HG03460 (cell line): ENCODE measurements around the gene ANO2.

Experiments used
- ATAC-seq: cut with Tn5 transposase; IDR thresholded peaks from one replicate; pipeline ENCODE4 v1.9.1; 2021; ENCODE audit not compliant: unreplicated experiment

The ANO2 gene

GRCh38 chr12:5586201-5586600 is 358.9 kb downstream of the ANO2 start:
- ATAC-seq = no peak

- no peak for ATAC-seq
Observed at GRCh38 chr12:5585178-5585577, 359.9 kb downstream of the ANO2 start.

GRCh38 chr12:5584412-5585175 is 360.5 kb downstream of the ANO2 start:
- no peak for ATAC-seq

- no peak for ATAC-seq
Observed at GRCh38 chr12:5582541-5582940, 362.5 kb downstream of the ANO2 start.

- no peak for ATAC-seq
Observed at GRCh38 chr12:5582018-5582417, 363.0 kb downstream of the ANO2 start.

GRCh38 chr12:5581616-5582015 is 363.4 kb downstream of the ANO2 start:
- ATAC-seq = no peak

- ATAC-seq = no peak
Observed at GRCh38 chr12:5581019-5581418, 364.0 kb downstream of the ANO2 start.

- ATAC-seq = no peak
Observed at GRCh38 chr12:5578775-5579174, 366.3 kb downstream of the ANO2 start.

GRCh38 chr12:5577741-5578140 is 367.3 kb downstream of the ANO2 start:
- no peak for ATAC-seq

- no peak for ATAC-seq
Observed at GRCh38 chr12:5577211-5577612, 367.8 kb downstream of the ANO2 start.

GRCh38 chr12:5575987-5576386 is 369.1 kb downstream of the ANO2 start:
- no peak for ATAC-seq

- ATAC-seq = no peak
Observed at GRCh38 chr12:5575232-5575631, 369.8 kb downstream of the ANO2 start.

GRCh38 chr12:5573390-5573789 is 371.7 kb downstream of the ANO2 start:
- no peak for ATAC-seq

- no peak for ATAC-seq
Observed at GRCh38 chr12:5571115-5571514, 373.9 kb downstream of the ANO2 start.

- no peak for ATAC-seq
Observed at GRCh38 chr12:5570416-5570815, 374.6 kb downstream of the ANO2 start.

- ATAC-seq = no peak
Observed at GRCh38 chr12:5568325-5568981, 376.6 kb downstream of the ANO2 start.

GRCh38 chr12:5567016-5567725 is 377.9 kb downstream of the ANO2 start:
- no peak for ATAC-seq

- ATAC-seq = no peak
Observed at GRCh38 chr12:5565933-5566599, 379.0 kb downstream of the ANO2 start.

GRCh38 chr12:5562581-5562980 is 382.5 kb downstream of the ANO2 start:
- no peak for ATAC-seq

GRCh38 chr12:5561846-5562245 is 383.2 kb downstream of the ANO2 start:
- ATAC-seq = no peak

- ATAC-seq = no peak
Observed at GRCh38 chr12:5561057-5561456, 384.0 kb downstream of the ANO2 start.
